GM03348 (cell line): Measurements from ENCODE around the gene NCKAP5.

Experiments
- DNase-seq: peaks from one replicate; pipeline ENCODE4 v3.0.0; 2012; ENCODE audit warnings: low spot score

The NCKAP5 gene

DNA sequence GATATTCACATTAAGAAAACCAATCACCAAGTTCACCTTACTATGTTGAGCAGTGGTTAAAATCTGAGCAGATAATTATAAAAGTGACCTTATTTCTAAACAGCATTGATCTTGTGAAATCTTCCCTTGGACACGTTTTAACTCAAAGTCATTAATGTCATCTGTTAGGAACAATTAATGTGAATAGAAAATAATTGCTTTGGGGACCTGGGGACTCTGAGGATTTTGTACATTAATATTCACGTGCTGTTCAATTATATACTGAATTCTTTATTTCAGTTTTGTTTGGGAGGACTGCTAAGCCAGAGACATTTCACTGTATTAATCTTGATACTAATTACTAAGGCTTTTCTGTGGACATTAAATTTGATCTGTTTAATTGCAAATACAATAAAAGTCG lies 771.2 kb downstream of the NCKAP5 start:
- DNase-seq, result no peak

GRCh38 chr2:132795220-132795619 lies 773.0 kb downstream of the NCKAP5 start:
- no peak for DNase-seq

DNA sequence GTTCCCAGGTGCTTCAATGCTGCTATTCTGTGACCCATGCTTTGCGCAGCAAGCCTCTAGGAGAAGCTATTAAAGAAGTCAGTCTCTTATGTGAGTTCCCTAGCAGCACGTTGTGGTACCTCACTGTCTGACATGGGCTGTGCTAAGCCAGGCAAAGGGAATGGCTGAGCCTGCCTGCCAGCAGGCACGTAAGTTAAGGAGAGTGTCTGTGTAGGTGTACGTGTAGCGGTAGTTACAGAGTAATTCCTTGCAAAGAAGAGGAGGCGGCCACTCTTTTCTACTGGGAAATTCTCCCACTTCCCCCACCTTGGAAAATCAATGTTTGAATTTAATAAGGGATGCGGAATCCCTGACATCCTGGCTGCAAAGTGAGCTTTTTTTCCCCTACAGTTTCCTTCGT lies 774.7 kb downstream of the NCKAP5 start:
- no peak for DNase-seq

GRCh38 chr2:132790207-132790785 lies 778.0 kb downstream of the NCKAP5 start:
- DNase-seq, result no peak

DNA sequence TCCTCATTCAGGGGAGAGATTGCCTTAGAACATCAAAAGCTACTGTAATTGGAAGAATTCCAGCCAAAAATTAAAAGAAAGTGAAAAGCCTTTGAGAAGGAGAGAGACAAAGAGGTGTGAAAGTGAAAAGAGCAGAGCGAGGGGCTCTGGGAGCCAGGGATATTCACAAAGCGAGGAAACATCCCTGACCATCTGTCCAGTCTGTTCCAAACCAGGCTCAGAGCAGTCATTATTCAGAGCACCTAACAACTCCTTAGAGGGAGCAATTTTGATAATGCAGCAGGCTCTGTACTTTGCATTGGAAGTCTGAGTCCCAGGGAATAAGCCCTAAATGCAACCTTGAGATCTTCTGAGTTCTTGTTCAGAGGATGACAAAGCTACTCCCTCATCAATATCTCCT lies 779.2 kb downstream of the NCKAP5 start:
- DNase-seq, result no peak

DNA sequence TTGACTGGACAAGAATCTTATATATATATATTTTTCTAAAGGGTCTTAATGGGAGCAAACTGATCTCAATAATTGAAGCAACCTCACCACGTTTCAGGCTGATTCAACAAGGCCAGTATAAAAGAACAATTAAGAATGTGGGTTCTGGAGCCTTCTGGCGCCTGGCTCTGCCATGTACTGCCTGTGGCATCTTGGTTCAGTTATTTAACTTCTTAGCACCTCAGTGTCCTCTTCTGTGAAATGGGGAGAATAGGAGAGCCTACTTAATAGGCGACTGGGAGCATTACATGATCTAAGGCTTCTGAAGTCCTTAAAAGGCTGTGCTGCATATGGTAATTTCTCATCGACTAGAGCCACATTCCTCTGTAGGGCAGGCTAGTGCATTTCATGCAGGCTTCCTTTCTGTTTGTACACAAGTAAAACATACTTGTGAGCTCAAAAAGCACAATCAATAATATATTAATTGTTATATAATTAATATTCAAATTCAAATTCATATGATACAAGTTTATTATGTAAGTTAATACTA lies 779.9 kb downstream of the NCKAP5 start:
- DNase-seq, result no peak

GRCh38 chr2:132783883-132784282 lies 784.4 kb downstream of the NCKAP5 start:
- no peak for DNase-seq

- no peak for DNase-seq
Measured at GRCh38 chr2:132782176-132782783, 786.0 kb downstream of the NCKAP5 start.

DNA sequence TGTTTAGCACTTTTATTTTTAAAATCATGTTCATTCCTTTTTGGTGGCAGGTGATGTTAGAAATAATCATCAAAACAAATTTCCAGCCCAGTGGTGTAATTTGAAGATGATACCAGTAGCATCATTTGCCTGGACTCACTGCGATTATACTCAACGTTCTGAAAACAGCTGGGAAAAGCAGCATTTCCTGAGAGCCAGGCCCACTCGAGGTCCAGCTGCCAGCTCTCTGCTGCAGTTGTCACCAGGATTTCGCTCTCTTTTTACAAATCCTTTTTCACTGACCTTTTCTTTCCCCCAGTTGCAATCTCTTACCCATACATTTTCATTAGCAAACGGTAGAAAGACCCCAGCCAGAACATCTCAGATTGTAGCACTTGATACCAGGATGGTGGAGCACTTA lies 787.6 kb downstream of the NCKAP5 start:
- no peak for DNase-seq

GRCh38 chr2:132779206-132779721 lies 789.0 kb downstream of the NCKAP5 start:
- no peak for DNase-seq

DNA sequence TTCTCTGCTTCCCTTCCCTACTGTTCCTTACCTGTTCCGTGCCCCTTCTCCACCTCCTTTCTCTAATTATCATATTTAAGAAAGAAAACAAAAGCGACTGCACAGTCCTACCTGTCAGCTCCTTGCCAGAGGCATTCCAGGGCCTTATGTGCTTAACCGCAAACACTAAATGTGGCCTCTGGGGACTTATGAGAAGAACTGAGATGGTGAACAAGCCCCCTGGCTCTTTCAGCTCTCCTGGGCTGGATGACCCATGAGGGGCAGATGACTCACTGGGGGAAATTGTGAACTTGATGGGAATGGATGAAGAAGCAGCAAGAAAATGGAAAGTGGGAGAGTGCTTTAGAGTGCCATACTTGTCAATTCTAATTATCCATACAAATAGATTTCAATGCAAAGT lies 792.0 kb downstream of the NCKAP5 start:
- DNase-seq, result no peak

DNA sequence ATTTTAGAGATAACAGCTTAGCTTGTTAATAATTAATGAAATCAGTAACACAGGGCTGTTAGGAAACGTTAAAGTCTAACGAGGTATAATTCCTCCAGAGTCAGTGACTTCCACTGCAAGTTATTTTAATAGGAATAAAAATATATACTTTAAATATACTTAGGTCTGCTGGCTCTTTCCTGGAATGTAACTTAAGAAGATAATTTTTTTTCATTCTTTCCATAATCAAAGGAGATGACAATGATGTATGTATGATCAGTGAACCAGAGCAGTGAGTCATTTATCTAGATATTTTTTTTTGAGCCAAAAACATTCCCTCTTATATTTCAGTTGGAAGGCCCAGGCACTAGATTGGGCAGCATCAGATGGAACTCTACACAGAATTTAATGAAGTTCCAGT lies 794.1 kb downstream of the NCKAP5 start:
- DNase-seq, result no peak

GRCh38 chr2:132773331-132773730 lies 794.9 kb downstream of the NCKAP5 start:
- no peak for DNase-seq

DNA sequence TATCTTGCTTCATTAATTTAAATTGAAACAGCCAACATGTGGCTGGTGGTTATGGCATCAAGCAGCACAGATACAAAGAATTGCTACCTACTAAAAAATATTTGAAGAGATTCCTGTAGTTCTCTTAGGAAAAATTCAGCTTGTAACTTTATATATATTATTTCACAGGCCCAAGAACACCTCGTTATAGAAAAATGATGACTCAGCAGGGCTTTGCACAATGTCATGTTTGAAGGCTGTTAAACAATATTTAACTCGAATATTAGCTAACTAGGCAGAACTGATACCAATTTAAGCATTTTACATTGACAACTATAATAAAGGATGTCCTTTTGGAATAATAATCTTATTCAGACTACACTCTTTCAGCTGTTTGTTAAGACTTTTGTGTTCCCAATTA lies 795.9 kb downstream of the NCKAP5 start:
- no peak for DNase-seq

DNA sequence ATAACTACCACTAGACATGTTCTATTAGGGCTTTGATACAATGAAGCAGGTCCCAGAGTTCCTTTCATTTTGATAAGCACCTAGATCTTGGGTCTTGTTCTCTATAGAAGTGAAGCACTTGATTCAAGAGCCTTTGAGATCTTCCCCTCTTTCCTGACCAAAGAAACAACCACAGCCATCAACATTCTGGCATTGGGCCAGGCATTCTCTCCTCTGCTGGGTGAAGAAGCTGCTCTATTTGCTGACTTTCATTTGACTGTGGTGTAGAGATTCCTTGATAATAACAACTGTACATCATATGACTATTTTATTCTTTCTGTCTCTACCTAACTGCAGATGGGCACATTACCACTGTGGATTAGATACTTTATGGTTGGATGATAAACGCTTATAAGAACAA lies 801.7 kb downstream of the NCKAP5 start:
- DNase-seq, result no peak

DNA sequence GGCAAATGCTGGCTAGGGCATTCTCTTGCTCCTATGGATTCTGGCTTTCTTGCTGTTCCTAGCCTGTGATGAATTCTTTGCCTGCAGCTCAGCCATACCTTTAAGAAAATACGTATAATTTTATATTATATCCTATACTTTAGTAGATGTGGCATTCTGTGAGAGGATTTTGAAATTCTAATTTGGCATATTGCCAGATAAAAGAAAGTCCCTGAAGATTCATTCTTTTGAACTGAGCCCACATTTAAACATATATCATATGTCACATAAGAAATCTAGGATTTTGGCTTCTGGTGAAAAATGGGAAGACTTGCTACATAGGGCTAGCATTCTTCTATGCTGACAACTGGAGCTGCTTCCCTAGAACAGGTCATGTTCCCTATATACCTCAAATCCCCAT lies 806.8 kb downstream of the NCKAP5 start:
- no peak for DNase-seq

- DNase-seq, result no peak
Measured at GRCh38 chr2:132760971-132761370, 807.3 kb downstream of the NCKAP5 start.

- DNase-seq, result no peak
Measured at GRCh38 chr2:132760405-132760804, 807.9 kb downstream of the NCKAP5 start.

DNA sequence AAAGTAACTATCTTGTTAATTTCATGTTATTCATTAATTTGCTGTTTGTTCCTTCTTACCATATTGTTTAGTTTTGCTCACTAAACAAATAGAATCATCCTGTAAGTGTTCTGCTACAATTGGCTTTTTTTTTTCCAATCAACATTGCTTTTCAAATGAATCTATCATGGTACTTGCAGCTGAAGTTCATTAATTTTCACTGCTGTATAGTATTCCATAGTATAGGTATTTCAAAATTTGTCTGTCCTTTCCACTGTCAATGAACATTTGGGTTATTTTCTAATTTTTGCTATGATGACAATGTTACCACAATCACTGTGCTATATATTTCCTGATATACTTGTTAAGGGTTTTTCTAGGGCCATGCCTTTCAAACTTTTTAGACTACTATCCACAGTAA lies 809.3 kb downstream of the NCKAP5 start:
- DNase-seq, result no peak

DNA sequence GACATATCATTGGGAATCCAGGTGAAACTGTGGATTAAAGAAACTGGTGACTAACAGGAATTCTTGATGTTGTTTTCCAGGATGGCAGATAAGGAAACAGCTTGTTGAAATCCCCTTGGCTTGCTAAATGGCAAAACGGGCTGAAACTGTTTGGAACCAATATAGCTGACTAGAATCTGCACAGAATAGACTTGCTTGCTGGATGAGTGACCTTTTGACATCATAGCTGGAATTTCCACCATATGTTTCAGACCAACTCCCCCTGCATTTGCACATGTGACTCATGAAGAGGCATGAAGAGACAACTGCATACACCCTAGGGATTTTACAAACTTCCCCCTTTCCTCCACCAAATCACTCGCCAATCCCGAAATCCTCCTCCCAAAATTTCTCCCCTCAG lies 810.6 kb downstream of the NCKAP5 start:
- no peak for DNase-seq

DNA sequence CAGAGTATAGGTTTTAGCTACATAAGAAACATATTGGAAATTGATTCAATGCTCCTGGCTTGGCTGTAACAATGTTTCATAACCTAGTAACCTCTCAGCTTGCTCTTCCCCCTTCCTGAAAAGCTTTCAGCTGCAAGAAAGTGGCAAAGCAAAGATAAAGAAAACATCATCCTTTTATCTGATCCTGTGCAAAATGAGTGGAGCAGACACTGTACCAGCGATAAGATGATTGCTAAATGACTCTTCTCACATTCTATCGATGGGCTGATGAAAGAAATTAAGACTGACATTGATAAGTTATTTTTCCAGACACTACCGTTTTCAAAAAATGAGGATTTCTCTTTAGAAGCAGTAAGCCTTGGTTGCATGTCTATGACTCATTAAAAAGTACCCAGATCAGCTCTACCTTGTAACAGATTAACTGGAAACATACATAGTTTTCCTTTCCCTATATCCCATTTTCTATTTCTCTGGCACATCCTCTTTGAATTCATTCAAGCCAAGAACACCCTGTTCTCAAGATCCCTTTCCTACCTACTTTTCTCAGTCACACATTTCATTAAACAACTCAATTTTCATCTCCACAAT lies 811.2 kb downstream of the NCKAP5 start:
- DNase-seq, result no peak

DNA sequence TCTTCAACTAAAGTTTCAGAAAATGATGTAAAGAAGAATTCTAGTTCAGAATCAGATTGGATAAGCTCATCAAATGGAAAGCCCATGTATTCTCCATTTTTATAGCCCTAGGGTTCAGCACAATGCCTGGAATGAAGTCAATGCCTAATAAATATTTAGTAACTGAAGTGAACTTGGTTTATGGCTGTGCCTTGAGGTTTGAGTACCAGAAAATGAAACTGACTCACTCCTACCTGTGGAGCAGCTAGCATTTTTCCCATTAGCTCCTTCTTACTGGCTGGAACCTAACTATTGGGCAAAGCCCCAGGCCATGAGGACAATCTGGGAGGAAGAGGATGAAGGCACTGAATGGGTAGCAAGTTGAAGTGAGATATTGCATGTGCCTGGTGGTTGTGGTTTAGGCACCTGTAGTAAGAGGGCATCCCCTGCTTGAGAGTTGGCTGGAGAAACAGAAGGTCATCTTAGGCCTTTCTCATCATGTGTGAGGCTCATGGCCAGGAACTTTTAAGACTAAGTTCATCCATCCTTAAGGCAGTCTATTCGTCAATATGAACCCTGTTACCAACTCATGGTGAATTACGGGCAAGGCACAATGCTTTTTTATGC lies 813.3 kb downstream of the NCKAP5 start:
- DNase-seq, result no peak

GRCh38 chr2:132754392-132754791 lies 813.9 kb downstream of the NCKAP5 start:
- DNase-seq, result no peak
